OCI-LY3 (cell line): ENCODE measurements around the gene CCDC167.

Source experiments
- H2AFZ ChIP-seq: fragments of 200-600, 300-600 bp; shearing (Covaris generic); 2 replicates; pipeline ENCODE4 v1.6.0; 2014; ENCODE audit warnings: antibody characterized with exemption, low read depth, low read length
- H3K27ac ChIP-seq: fragments of 200-600, 300-600 bp; sonication (generic); 2 replicates; pipeline ENCODE4 v1.5.1; 2014; ENCODE audit warnings: mild to moderate bottlenecking, low read length, moderate library complexity, mixed read lengths
- H3K27me3 ChIP-seq: fragments of 200-600, 300-600 bp; sonication (generic); 2 replicates; pipeline ENCODE4 v1.6.1; 2014; ENCODE audit warnings: low read depth, low read length, mixed read lengths
- H3K36me3 ChIP-seq: fragments of 200-600, 300-600 bp; sonication (generic); replicated peaks from 2 replicates; pipeline ENCODE3; 2014; ENCODE audit warnings: low read depth, low read length, mixed read lengths
- H3K4me1 ChIP-seq: fragments of 300-600, 200-600 bp; sonication (generic); 2 replicates; pipeline ENCODE4 v1.6.1; 2014; ENCODE audit warnings: low read length, mixed read lengths
- H3K4me2 ChIP-seq: fragments of 200-600, 300-600 bp; sonication (generic); 2 replicates; pipeline ENCODE4 v1.6.1; 2014; ENCODE audit warnings: low read length, mixed read lengths
- H3K4me3 ChIP-seq: fragments of 300-600, 200-600 bp; sonication (generic); 2 replicates; pipeline ENCODE4 v1.5.1; 2014; ENCODE audit warnings: antibody characterized with exemption, mild to moderate bottlenecking, low read length, moderate library complexity
- H3K79me2 ChIP-seq: fragments of 300-600, 200-600 bp; shearing (Covaris generic); 2 replicates; pipeline ENCODE4 v1.6.1; 2014; ENCODE audit warnings: mild to moderate bottlenecking, low read length, mixed read lengths
- H3K9ac ChIP-seq: fragments of 300-600, 200-600 bp; shearing (Covaris generic); 2 replicates; pipeline ENCODE4 v1.6.0; 2014; ENCODE audit warnings: mild to moderate bottlenecking, low read length, moderate library complexity
- H3K9me3 ChIP-seq: fragments of 200-600, 300-600 bp; shearing (Covaris generic); 2 replicates; pipeline ENCODE4 v1.6.1; 2014; ENCODE audit warnings: low read length, mixed read lengths; ENCODE audit not compliant: insufficient read depth
- H4K20me1 ChIP-seq: fragments of 200-600, 300-600 bp; sonication (generic); 2 replicates; pipeline ENCODE4 v1.6.1; 2016; ENCODE audit warnings: low read length, mixed read lengths; ENCODE audit not compliant: insufficient read depth
- CTCF ChIP-seq: fragments of 200-600, 300-600 bp; sonication (generic); IDR thresholded peaks from 2 replicates; pipeline ENCODE4 v1.5.1; 2014; ENCODE audit warnings: antibody characterized with exemption, low read length, low read depth
- EZH2phosphoT487 ChIP-seq: fragments of 200-600 bp; shearing (Covaris generic); IDR thresholded peaks from 2 replicates; pipeline ENCODE4 v1.6.1; 2018; ENCODE audit warnings: antibody characterized with exemption, mixed run types, low read depth

CCDC167 gene

GRCh38 chr6:37459981-37460800 lies 39.5 kb downstream of the CCDC167 start:
- H4K20me1 ChIP-seq = no peaks in the 10 kb centered on the region
- H3K4me2 ChIP-seq = no peak overlapping the region
- H3K9ac ChIP-seq = no peak overlapping the region
- H3K36me3 ChIP-seq = peaks cover 66% of the 10 kb centered on the region
- H3K4me3 ChIP-seq = no peak overlapping the region
- H3K79me2 ChIP-seq = no peaks in the 10 kb centered on the region
- no peak overlapping the region for H3K27ac ChIP-seq
- no peaks in the 10 kb centered on the region for H3K4me1 ChIP-seq
- TF ChIP-seq EZH2phosphoT487 (no peak), CTCF (no peak)
- H3K27me3 ChIP-seq = no peaks in the 10 kb centered on the region
- no peak overlapping the region for H2AFZ ChIP-seq
- no peaks in the 10 kb centered on the region for H3K9me3 ChIP-seq

- Histone ChIP-seq H3K27me3 (no peaks in the 10 kb centered on the region), H3K27ac (no peak overlapping the region)
These were observed 42.7 kb downstream of the CCDC167 start for GRCh38 chr6:37456816-37457560.

GRCh38 chr6:37456126-37456525 lies 43.6 kb downstream of the CCDC167 start:
- Histone ChIP-seq H3K9ac (no peak overlapping the region), H3K27ac (no peak overlapping the region), H4K20me1 (no peaks in the 10 kb centered on the region), H3K9me3 (no peaks in the 10 kb centered on the region), H3K4me2 (no peak overlapping the region), H3K36me3 (peaks cover 65% of the 10 kb centered on the region), H3K4me3 (no peak overlapping the region), H3K79me2 (no peaks in the 10 kb centered on the region), H2AFZ (no peak overlapping the region), H3K4me1 (no peaks in the 10 kb centered on the region), H3K27me3 (no peaks in the 10 kb centered on the region)
- TF ChIP-seq EZH2phosphoT487 (no peak), CTCF (no peak)

More at GRCh38 chr6:37456816-37457560, 42.7 kb downstream of the CCDC167 start:
- Histone ChIP-seq H2AFZ (no peak overlapping the region), H3K36me3 (peaks cover 65% of the 10 kb centered on the region), H4K20me1 (no peaks in the 10 kb centered on the region), H3K9ac (no peak overlapping the region), H3K9me3 (no peaks in the 10 kb centered on the region), H3K4me1 (no peaks in the 10 kb centered on the region), H3K79me2 (no peaks in the 10 kb centered on the region), H3K4me3 (no peak overlapping the region), H3K4me2 (no peak overlapping the region)
- TF ChIP-seq EZH2phosphoT487 (no peak), CTCF (no peak)

GRCh38 chr6:37454420-37455140 lies 45.1 kb downstream of the CCDC167 start:
- no peak overlapping the region for H3K4me2 ChIP-seq
- H3K27me3 ChIP-seq = no peaks in the 10 kb centered on the region
- no peak overlapping the region for H3K27ac ChIP-seq

More at GRCh38 chr6:37454420-37455140, 45.1 kb downstream of the CCDC167 start:
- no peak overlapping the region for H2AFZ ChIP-seq
- H3K4me3 ChIP-seq = no peak overlapping the region
- no peaks in the 10 kb centered on the region for H4K20me1 ChIP-seq
- H3K9ac ChIP-seq = no peak overlapping the region
- H3K79me2 ChIP-seq = no peaks in the 10 kb centered on the region
- H3K4me1 ChIP-seq = no peaks in the 10 kb centered on the region
- TF ChIP-seq CTCF (no peak), EZH2phosphoT487 (no peak)
- H3K9me3 ChIP-seq = no peaks in the 10 kb centered on the region
- peaks cover 65% of the 10 kb centered on the region for H3K36me3 ChIP-seq
